ENCODE results near the gene ANXA3.

DNA sequence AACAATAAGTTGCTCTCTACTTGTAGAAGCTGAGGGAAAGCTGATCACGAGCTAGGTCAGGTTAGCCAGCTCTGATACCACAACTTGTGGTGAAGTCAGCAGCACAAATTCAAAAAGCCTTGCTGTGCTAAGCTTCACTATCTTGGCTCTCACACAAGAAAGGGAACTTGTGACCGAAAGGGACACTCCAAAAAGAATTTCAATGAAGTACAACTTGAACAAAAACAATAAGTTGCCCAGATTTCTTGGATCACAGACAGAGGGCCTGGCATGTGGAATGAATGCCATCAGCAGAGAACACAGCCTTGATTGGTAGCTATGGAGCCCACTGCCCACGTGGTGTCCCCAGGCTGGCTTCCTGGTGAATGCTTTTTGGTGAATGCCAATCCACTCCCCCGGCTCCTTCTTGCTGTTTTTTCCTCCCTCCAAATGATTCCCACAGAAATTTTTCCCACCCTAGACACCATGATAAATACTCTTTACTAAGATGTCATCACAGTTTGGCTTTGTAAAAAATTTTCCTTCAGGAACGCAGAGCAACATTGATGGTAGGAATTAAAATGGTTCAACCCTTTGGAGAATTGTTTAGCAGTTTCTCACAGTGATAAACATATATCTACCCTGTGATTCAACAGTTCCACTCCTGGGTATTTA is 82.6 kb downstream of the ANXA3 start:
- TF ChIP-seq, protein P1, sequence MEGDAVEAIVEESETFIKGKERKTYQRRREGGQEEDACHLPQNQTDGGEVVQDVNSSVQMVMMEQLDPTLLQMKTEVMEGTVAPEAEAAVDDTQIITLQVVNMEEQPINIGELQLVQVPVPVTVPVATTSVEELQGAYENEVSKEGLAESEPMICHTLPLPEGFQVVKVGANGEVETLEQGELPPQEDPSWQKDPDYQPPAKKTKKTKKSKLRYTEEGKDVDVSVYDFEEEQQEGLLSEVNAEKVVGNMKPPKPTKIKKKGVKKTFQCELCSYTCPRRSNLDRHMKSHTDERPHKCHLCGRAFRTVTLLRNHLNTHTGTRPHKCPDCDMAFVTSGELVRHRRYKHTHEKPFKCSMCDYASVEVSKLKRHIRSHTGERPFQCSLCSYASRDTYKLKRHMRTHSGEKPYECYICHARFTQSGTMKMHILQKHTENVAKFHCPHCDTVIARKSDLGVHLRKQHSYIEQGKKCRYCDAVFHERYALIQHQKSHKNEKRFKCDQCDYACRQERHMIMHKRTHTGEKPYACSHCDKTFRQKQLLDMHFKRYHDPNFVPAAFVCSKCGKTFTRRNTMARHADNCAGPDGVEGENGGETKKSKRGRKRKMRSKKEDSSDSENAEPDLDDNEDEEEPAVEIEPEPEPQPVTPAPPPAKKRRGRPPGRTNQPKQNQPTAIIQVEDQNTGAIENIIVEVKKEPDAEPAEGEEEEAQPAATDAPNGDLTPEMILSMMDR (IDR thresholded peaks at IDR 0.05), result no peak
- no peak for TF ChIP-seq POLR2A (IDR thresholded peaks at IDR 0.05)

All from esophagus squamous epithelium (tissue), 4 donors.